Endodermal cell (in vitro differentiated cells): Measurements from ENCODE around the gene SMS. TPM values are rescaled to one million over a fixed set of nuclear protein-coding genes. Genes with fewer than 3 reads are reported as not detected.

Source experiments
- DNase-seq: peaks from one replicate; pipeline ENCODE4 v3.0.0-alpha.2; 2017
- H3K27ac ChIP-seq: 2 replicates; pipeline ENCODE4 v1.5.1; 2013; ENCODE audit warnings: mild to moderate bottlenecking, low read depth, low read length, moderate library complexity
- H3K27me3 ChIP-seq: 2 replicates; pipeline ENCODE4 v1.6.1; 2013; ENCODE audit warnings: mild to moderate bottlenecking, low read length, moderate library complexity; ENCODE audit not compliant: insufficient read depth, control insufficient read depth, poor library complexity, severe bottlenecking
- H3K36me3 ChIP-seq: 2 replicates; pipeline ENCODE4 v1.7.0; 2013; ENCODE audit warnings: mild to moderate bottlenecking, low read length, moderate library complexity; ENCODE audit not compliant: control insufficient read depth, insufficient read depth
- H3K4me1 ChIP-seq: one replicate; pipeline ENCODE4 v1.7.0; 2013; ENCODE audit warnings: low read length; ENCODE audit not compliant: control insufficient read depth, insufficient read depth
- H3K4me3 ChIP-seq: 2 replicates; pipeline ENCODE4 v1.5.1; 2013; ENCODE audit warnings: mild to moderate bottlenecking, low read length, moderate library complexity
- H3K9ac ChIP-seq: 2 replicates; pipeline ENCODE4 v1.6.1; 2013; ENCODE audit warnings: mild to moderate bottlenecking, low read length, moderate library complexity; ENCODE audit not compliant: poor library complexity, severe bottlenecking; ENCODE audit errors: extremely low read depth
- H3K9me3 ChIP-seq: 2 replicates; pipeline ENCODE4 v1.6.1; 2013; ENCODE audit warnings: mild to moderate bottlenecking, low read length, moderate library complexity; ENCODE audit not compliant: control insufficient read depth
- H3K27ac Mint-ChIP-seq: 2 replicates; pipeline ENCODE4 v1.8.0; 2020; ENCODE audit warnings: mixed read lengths
- H3K27me3 Mint-ChIP-seq: 2 replicates; pipeline ENCODE4 v1.8.0; 2021; ENCODE audit warnings: mild to moderate bottlenecking, mixed read lengths; ENCODE audit not compliant: insufficient read depth
- H3K36me3 Mint-ChIP-seq: 2 replicates; pipeline ENCODE4 v1.8.0; 2020; ENCODE audit warnings: low read depth, mixed read lengths
- H3K4me1 Mint-ChIP-seq: 2 replicates; pipeline ENCODE4 v1.8.0; 2020; ENCODE audit warnings: mixed read lengths
- H3K4me3 Mint-ChIP-seq: 2 replicates; pipeline ENCODE4 v1.8.0; 2020; ENCODE audit warnings: mild to moderate bottlenecking, moderate library complexity, mixed read lengths
- H3K9me3 Mint-ChIP-seq: 2 replicates; pipeline ENCODE4 v1.8.0; 2020; ENCODE audit warnings: mild to moderate bottlenecking, mixed read lengths
- CTCF ChIP-seq: fragments of 200-600 bp; sonication (generic); conservative IDR thresholded peaks from 2 replicates; pipeline ENCODE4 v1.5.0; 2021; ENCODE audit warnings: antibody characterized with exemption, mild to moderate bottlenecking
- WGBS, 2 experiments: methylation state at CpG; one replicate each; pipeline versions ENCODE4 v1.1.5 to v1.1.7; 2013; ENCODE audit warnings: missing lambda C conversion rate in 2 of 2, mixed read lengths in 1 of 2; ENCODE audit not compliant: insufficient coverage in 1 of 2, insufficient read length in 1 of 2; 5-methylcytosine and 5-hydroxymethylcytosine counted together
- total RNA-seq, 2 donors: library from RNA; stranded (reverse); fragmentation: NEBNext Ultra II Directional in 1 of 2; extraction: Animal tissue kit (Norgen Biotek cat#: 25700) in 1 of 2; gene quantifications; 2 replicates in 1 of 2; 3 replicates in 1 of 2; pipeline ENCODE4 v1.2.1, GENCODE V29; 2021

The SMS gene
- total RNA-seq, 2 donors from 2014 or later: 163 to 312 TPM

- Mint-ChIP-seq H3K4me3 (no peak overlapping the region), H3K9me3 (no peaks in the 10 kb centered on the region), H3K27ac (peak overlapping the region; percentile 5), H3K36me3 (peaks cover 93% of the 10 kb centered on the region), H3K4me1 (peaks cover 16% of the 10 kb centered on the region), H3K27me3 (no peaks in the 10 kb centered on the region)
- Histone ChIP-seq H3K27me3 (no peaks in the 10 kb centered on the region), H3K4me3 (no peak overlapping the region), H3K9me3 (no peaks in the 10 kb centered on the region), H3K27ac (no peak overlapping the region), H3K4me1 (no peaks in the 10 kb centered on the region), H3K36me3 (peaks cover 32% of the 10 kb centered on the region), H3K9ac (no peak overlapping the region)
- WGBS, 2 experiments: 93% methylated on average over 7 of the region's 7 CpGs; no CpG with 5 or more reads in 1 of the 2 experiments
- no peak for DNase-seq
- peak; percentile 57 for TF ChIP-seq CTCF
Observed at GRCh38 chrX:21972721-21973120, 32.2 kb downstream of the SMS start.

- 86 to 96% methylated on average over 3 to 10 of the region's 12 CpGs for WGBS, 2 experiments
- Mint-ChIP-seq H3K4me3 (no peak overlapping the region), H3K4me1 (peaks cover 16% of the 10 kb centered on the region), H3K9me3 (no peaks in the 10 kb centered on the region), H3K36me3 (peaks cover 93% of the 10 kb centered on the region), H3K27me3 (no peaks in the 10 kb centered on the region), H3K27ac (no peak overlapping the region)
- H3K9ac ChIP-seq: no peak overlapping the region
- H3K9me3 ChIP-seq: no peaks in the 10 kb centered on the region
- no peak overlapping the region for H3K4me3 ChIP-seq
- no peak overlapping the region for H3K27ac ChIP-seq
- H3K36me3 ChIP-seq: peaks cover 39% of the 10 kb centered on the region
- no peak for TF ChIP-seq CTCF
- H3K4me1 ChIP-seq: no peaks in the 10 kb centered on the region
- DNase-seq: no peak
- H3K27me3 ChIP-seq: no peaks in the 10 kb centered on the region
Observed at GRCh38 chrX:21973321-21974010, 33.0 kb downstream of the SMS start.

- Histone ChIP-seq H3K36me3 (peaks cover 43% of the 10 kb centered on the region), H3K27me3 (no peaks in the 10 kb centered on the region), H3K27ac (no peak overlapping the region), H3K4me3 (no peak overlapping the region), H3K9me3 (no peaks in the 10 kb centered on the region), H3K4me1 (no peaks in the 10 kb centered on the region), H3K9ac (no peak overlapping the region)
- no peak for TF ChIP-seq CTCF
- DNase-seq: no peak
- Mint-ChIP-seq H3K4me3 (no peak overlapping the region), H3K4me1 (peaks cover 16% of the 10 kb centered on the region), H3K27me3 (no peaks in the 10 kb centered on the region), H3K27ac (peak overlapping the region; percentile 12), H3K36me3 (peaks cover 94% of the 10 kb centered on the region), H3K9me3 (no peaks in the 10 kb centered on the region)
- WGBS, 2 experiments: 89% methylated on average over 2 of the region's 2 CpGs; no CpG with 5 or more reads in 1 of the 2 experiments
Observed at GRCh38 chrX:21974011-21974385, 33.5 kb downstream of the SMS start.
